Stimulated activated CD8-positive, alpha-beta memory T cell treated with anti-CD3 and anti-CD28 coated beads, Interleukin-7, amount 100 ng/mL, for 4 hours (primary cell): ENCODE data around the gene PRM3.
A peak's percentile ranks its signal among the peaks of the same experiment; 100 is the strongest.

Source experiments
- DNase-seq, 2 donors: peaks; one replicate each; pipeline ENCODE4 v3.0.0-alpha.2; 2020; ENCODE audit warnings: low read depth in 2 of 2

Gene PRM3

DNA sequence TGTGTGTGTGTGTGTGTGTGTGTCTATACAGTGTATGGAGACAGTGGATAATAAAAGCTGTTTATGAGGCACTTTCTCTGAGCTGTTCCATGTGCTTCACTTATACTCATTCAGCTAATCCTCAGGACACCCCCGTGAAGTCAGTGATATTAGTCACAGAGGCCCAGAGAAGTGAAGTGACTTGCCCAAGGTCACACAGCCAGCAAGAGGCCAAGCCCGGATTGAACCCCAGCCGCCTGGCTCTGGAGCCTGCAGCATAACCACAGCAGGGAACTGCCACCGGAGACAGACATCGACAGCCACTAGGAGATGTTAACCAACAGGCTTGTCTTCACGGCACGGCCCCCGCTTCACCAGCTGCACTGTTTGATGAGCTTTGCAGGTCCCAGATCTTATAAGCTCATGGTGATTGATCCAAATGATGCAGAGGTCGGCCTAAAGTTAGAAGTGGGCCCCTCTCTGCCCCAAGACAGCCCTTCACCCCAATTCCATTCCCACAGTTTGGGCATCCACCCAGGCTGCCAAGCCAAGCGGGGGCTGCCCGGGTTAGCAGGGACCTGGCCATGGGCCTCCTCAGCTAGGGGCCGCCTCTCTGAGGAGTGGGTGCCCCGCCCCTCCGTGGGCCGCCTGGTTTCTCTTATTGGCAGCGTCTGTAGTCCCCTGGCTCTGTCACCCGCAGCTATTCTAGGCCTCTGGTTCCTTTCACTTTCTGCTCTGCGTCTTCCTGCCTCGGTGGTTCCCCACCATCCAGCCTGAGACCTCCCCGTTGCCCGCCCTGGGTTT is 48.3 kb downstream of the PRM3 start:
- peak; percentile 78 to 80 for DNase-seq

DNA sequence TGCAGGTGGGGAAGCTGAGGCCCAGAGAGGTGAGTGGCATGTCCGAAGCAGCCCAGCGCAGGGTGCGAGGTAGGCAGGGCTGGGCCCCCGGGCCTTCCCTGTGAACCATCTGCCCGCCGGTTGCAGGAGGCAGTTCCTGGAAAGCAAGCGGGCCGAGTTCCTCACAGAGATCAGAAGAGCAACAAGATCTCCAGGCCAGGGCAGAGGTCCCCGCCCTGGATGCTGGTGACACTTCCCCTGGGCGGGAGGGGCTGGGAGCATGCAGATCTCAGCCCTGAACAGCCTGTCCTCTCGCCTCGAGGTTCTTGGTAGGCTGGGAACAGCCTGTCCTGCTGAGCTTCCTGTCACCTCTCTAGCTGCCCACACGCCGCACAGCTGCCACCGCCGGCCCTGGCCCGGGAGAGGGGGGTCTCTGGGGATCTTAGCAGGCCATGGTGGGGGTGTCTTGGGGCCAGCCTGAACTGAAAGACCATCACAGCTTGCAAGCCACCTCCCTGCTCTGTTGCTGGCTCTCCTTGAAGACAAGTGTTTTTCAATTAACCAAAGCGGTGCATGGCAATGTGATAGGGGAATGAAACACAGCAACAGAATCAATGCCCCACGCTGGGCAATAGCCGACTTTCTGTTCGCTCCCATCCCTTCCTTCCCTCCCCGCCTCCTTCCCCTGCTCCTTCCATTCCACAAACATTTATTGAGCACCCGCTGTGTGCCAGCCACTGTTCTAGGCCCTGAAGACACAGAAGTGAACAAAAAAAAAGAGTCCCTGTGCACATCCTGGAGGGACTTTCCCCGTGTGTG is 49.1 kb downstream of the PRM3 start:
- peak; percentile 26 to 51 for DNase-seq
